ENCODE data around the gene RTN4IP1. TPM values are rescaled to one million over a fixed set of nuclear protein-coding genes. Genes with fewer than 3 reads are reported as not detected.

RTN4IP1 gene
- total RNA-seq, 4 donors from 2014 or later = 1.1 to 3.7 (median 2.7) TPM

DNA sequence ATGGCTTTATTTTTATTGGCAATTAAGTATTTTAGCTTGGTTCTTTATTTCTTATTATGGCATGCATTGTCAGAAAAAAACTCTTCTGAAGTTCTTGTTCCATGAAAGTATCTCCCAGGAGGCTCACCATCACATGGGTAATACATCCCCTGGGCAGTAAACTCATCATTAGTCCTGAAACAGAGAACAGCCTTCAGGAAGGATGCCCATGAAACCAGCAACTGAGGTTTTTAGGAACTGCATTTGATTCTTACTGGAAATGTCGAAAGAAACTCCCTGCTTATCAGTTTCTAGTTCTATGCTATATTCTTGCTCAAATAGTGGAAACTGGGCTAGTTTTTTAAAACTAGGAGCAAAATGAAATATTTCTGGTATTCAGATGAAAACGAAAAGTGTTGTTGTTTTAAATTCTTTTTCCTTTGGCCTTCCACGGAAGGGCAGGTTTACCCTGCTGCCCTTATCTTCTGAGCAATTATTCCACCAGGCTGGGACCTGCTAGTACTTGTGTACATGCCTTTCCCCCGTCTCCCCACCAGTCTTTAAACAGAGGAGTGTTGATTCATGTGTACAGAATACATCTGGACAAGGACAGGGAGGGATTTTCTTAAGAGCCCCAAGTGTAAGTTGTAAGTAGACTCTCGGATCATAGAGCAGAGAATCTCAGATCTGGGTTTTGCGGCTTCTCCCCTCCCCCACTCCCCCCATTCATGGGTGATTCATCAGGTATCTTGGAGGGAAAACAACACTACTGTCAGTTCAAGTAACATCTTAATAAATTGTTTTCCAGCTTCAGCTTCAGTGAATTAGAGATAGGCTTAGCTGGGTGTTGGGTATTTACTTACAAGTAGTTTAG is 81.5 kb downstream of the RTN4IP1 start:
- ATAC-seq (ENCODE audit: low FRiP score) = peak; percentile 66
- TF ChIP-seq, protein P1, sequence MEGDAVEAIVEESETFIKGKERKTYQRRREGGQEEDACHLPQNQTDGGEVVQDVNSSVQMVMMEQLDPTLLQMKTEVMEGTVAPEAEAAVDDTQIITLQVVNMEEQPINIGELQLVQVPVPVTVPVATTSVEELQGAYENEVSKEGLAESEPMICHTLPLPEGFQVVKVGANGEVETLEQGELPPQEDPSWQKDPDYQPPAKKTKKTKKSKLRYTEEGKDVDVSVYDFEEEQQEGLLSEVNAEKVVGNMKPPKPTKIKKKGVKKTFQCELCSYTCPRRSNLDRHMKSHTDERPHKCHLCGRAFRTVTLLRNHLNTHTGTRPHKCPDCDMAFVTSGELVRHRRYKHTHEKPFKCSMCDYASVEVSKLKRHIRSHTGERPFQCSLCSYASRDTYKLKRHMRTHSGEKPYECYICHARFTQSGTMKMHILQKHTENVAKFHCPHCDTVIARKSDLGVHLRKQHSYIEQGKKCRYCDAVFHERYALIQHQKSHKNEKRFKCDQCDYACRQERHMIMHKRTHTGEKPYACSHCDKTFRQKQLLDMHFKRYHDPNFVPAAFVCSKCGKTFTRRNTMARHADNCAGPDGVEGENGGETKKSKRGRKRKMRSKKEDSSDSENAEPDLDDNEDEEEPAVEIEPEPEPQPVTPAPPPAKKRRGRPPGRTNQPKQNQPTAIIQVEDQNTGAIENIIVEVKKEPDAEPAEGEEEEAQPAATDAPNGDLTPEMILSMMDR (IDR thresholded peaks at IDR 0.05) = no peak
- no peak for DNase-seq (ENCODE audit: low spot score)

DNA sequence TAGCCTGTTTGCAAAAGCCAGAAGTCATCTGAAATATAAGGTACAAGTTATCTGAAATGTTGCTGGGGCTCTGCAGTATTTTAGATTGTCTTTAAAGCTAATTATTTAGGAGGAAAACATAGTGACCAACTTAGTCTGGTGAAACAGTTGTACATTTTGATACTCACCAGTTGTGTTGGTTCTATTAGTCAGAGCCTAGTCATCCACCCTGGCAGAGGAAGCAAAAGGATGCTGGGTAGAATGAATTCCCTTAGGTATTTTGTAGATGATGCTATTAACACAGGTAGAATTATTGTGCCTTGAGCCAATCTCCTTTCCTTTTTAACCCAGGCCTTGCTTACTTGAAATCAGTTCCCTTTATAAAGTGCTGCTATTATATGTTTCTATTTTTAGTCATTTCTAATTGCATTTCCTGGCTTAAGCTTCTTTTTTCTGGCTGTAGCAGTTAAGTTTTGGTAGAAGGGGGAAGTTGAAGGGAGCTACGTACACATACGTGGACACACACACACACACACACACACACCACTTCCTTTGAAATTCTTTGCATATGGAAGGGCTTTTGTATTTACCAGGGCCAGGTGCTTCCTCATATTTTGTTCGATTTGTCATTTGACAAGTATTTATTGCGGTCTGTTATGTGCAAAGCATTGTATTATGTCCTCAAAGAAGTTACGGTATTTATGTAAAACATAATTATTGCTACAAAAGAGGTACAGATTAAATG is 82.4 kb downstream of the RTN4IP1 start:
- ATAC-seq (ENCODE audit: low FRiP score) = peak; percentile 73
- TF ChIP-seq, protein P1 (IDR thresholded peaks at IDR 0.05) = no peak
- no peak for DNase-seq (ENCODE audit: low spot score)

DNA sequence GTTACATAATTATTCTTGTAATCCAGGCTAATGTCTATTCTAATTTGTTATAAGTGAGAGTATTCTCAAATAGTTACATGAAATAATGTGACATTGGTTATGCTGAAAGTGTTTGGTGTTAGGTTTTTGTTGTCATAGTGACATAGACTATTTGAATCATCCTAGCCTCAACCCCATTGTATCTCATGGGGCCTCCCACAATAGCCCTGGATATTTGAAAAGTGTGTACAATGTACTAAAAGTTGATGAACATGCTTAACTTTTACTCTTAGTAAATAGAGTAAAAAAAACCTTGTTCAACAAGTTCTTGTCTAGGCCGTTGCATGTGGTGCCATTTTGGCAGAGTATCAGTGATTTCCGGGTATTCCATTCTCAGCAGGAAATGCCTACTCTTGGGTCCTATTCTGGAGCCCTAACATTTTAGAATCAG is 83.0 kb downstream of the RTN4IP1 start:
- TF ChIP-seq, protein P1 (IDR thresholded peaks at IDR 0.05) = no peak
- ATAC-seq (ENCODE audit: low FRiP score) (peak; percentile 33), DNase-seq (ENCODE audit: low spot score) (no peak)

DNA sequence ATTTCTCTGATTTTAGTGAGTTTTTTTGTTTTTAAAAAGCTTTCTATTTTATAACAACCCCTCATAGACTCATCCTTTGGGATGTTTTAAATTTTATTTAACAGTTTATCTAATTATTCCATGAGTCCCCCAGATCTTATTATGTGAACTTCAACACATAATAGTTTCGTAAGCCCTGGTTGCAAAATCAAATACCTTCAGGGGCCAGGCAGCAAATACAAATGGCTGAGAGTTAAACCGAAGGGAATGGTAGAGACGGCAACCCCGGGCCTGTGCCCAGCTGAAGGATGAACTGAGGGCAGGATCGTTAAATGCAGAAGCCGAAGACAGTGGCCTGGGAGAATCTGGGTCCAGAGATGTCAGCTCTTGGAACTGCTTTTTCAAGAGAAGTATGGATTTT is 88.4 kb downstream of the RTN4IP1 start:
- no peak for ATAC-seq (ENCODE audit: low FRiP score)
- DNase-seq (ENCODE audit: low spot score) = no peak

DNA sequence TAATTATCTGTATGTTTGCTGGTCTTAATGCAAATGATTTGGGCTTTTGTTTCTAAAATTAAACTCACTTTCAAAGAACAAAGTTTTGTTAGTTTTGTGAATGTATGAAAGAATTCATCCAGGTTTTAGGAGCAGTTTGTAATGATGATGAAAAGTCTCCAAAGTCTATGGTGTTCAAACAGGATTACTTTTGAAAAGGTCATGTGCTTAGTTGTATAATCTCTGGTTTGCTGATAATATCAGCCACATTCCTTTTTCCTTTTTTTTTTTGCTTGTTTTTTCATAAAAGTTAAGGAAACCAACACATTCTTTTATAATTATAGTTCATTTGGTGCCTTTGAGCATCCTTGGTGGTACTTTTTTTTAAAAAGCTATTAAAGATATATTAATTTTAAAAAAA is 88.9 kb downstream of the RTN4IP1 start:
- TF ChIP-seq, protein P1 (IDR thresholded peaks at IDR 0.05) = no peak
- no peak for ATAC-seq (ENCODE audit: low FRiP score)
- no peak for DNase-seq (ENCODE audit: low spot score)

More for the DNA sequence above, 88.4 kb downstream of the RTN4IP1 start:
- TF ChIP-seq, protein P1 (IDR thresholded peaks at IDR 0.05) = no peak

DNA sequence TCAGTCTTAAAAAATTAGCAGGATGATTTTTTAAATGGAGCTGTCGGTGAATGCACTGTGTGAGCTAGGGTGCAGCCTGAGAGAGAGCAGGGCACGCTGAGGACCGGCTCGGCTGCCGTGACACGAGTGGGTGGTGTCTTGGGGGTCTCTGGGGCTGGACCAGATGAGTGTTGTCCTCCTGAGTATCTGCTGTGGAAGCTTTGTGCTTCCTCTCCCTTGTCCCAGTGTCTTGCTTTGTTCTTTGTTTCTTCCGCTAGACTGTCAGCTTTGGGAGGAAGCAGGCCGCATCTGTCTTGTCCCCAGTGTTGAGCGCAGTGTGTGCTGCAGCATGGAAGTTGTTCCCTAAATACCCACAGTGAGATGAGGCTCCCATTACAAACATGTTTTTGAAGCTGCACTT is 89.4 kb downstream of the RTN4IP1 start:
- no peak for DNase-seq (ENCODE audit: low spot score)
- TF ChIP-seq, protein P1 (IDR thresholded peaks at IDR 0.05) = no peak
- no peak for ATAC-seq (ENCODE audit: low FRiP score)

Measured in omental fat pad (tissue), 4 donors.